A549 treated with RU486 at 1 μM for 4 hours (cell line): ENCODE data around the gene OR8I2. TPM values are rescaled to one million over a fixed set of nuclear protein-coding genes. Genes with fewer than 3 reads are reported as not detected.

Source experiments
- total RNA-seq: library from RNA; stranded (reverse); fragments of 200-300 nt; extraction: Qiagen RNA extraction; gene quantifications from 5 replicates; pipeline ENCODE4 v1.2.3, GENCODE V29; 2022; ENCODE audit warnings: low read depth

OR8I2 gene
- total RNA-seq, result not detected in 5 replicates

GRCh38 chr11:56093008-56093407, at the start of gene OR8I2:
TSS of gene OR8I2 (plus strand) at chr11:56093308. CDS start at chr11:56093308, 0 bp downstream.

GRCh38 chr11:56103210-56103737, 10.2 kb downstream of the OR8I2 start, which contains the start of gene OR8H2:
TSS of gene OR8H2 (plus strand) at chr11:56103687. CDS start at chr11:56105043, 1,356 bp downstream.

GRCh38 chr11:56122073-56122472, 29.0 kb downstream of the OR8I2 start, which contains the start of gene OR8H3:
TSS of gene OR8H3 (plus strand) at chr11:56122373. CDS start at chr11:56122373, 0 bp downstream.

GRCh38 chr11:56140151-56140661, 47.1 kb downstream of the OR8I2 start, which contains the start of gene OR8J3:
TSS of gene OR8J3 (minus strand) at chr11:56140201. CDS start at chr11:56137718, 2,483 bp downstream.

Other genes with a start within 250 kb of the OR8I2 start
- gene TRIM51, start 210.0 kb upstream of the OR8I2 start, total RNA-seq, result not detected in 5 replicates
- not detected in 5 replicates for gene OR5W2, start 178.7 kb upstream of the OR8I2 start, total RNA-seq
- gene OR5I1, start 156.9 kb upstream of the OR8I2 start, total RNA-seq, result not detected in 5 replicates
- not detected in 5 replicates for gene OR10AG1, start 123.4 kb upstream of the OR8I2 start, total RNA-seq
- gene OR5F1, start 98.7 kb upstream of the OR8I2 start, total RNA-seq, result not detected in 5 replicates
- not detected in 5 replicates for gene OR5AS1, start 65.7 kb upstream of the OR8I2 start, total RNA-seq
- not detected in 5 replicates for gene OR8H2, start 10.4 kb downstream of the OR8I2 start, total RNA-seq
- gene OR8H3, start 29.1 kb downstream of the OR8I2 start, total RNA-seq, result not detected in 5 replicates
- gene OR8J3, start 46.9 kb downstream of the OR8I2 start, total RNA-seq, result not detected in 5 replicates
- not detected in 5 replicates for gene OR8K5, start 67.0 kb downstream of the OR8I2 start, total RNA-seq
- not detected in 5 replicates for gene OR5J2, start 83.3 kb downstream of the OR8I2 start, total RNA-seq
- not detected in 5 replicates for gene OR5T2, start 140.9 kb downstream of the OR8I2 start, total RNA-seq
- not detected in 5 replicates for gene OR5T3, start 158.9 kb downstream of the OR8I2 start, total RNA-seq
- not detected in 5 replicates for gene OR5T1, start 180.8 kb downstream of the OR8I2 start, total RNA-seq
- gene OR8H1, start 198.9 kb downstream of the OR8I2 start, total RNA-seq, result not detected in 5 replicates
- not detected in 5 replicates for gene OR8K3, start 221.8 kb downstream of the OR8I2 start, total RNA-seq